HL-60 (cell line): Measurements from ENCODE around the gene CHST11.

Experiments
- DNase-seq, 2 experiments: peaks; one replicate each; pipeline ENCODE4 v3.0.0-alpha.2; 2010 to 2020; ENCODE audit warnings: low read depth in 1 of 2, low spot score in 1 of 2
- H3K27ac ChIP-seq: fragments of 250-450 bp; sonication (Bioruptor Pico); replicated peaks from 2 replicates; pipeline ENCODE4 v1.5.1; 2020; ENCODE audit warnings: mild to moderate bottlenecking, moderate library complexity
- H3K27me3 ChIP-seq: fragments of 250-450 bp; sonication (Bioruptor Pico); 2 replicates; pipeline ENCODE4 v1.5.1; 2021; ENCODE audit warnings: mild to moderate bottlenecking, moderate library complexity; ENCODE audit not compliant: insufficient read depth, poor library complexity, severe bottlenecking
- H3K4me3 ChIP-seq: replicated peaks from 2 replicates; pipeline ENCODE4 v1.5.1; 2011; ENCODE audit warnings: mild to moderate bottlenecking, control low read depth, low read length; ENCODE audit not compliant: insufficient read depth
- GABPA ChIP-seq: IDR thresholded peaks from 2 replicates; pipeline ENCODE4 v1.6.1; 2012; ENCODE audit warnings: low read depth
- POLR2AphosphoS5 ChIP-seq: IDR thresholded peaks from 2 replicates; pipeline ENCODE4 v1.6.1; 2012; ENCODE audit warnings: low read depth
- SPI1 ChIP-seq: IDR thresholded peaks from 2 replicates; pipeline ENCODE4 v1.6.1; 2012; ENCODE audit warnings: low read depth, mild to moderate bottlenecking, borderline replicate concordance
- TF ChIP-seq, protein P1 (sequence below): IDR thresholded peaks from 2 replicates; pipeline ENCODE4 v1.6.1; 2012; ENCODE audit warnings: low read depth; ENCODE audit not compliant: insufficient replicate concordance
- TF ChIP-seq, protein P2 (sequence below): IDR thresholded peaks from one replicate; pipeline ENCODE4 v1.5.1; 2011; ENCODE audit warnings: low read length, control low read depth, inconsistent platforms; ENCODE audit not compliant: insufficient read depth

CHST11 gene

DNA sequence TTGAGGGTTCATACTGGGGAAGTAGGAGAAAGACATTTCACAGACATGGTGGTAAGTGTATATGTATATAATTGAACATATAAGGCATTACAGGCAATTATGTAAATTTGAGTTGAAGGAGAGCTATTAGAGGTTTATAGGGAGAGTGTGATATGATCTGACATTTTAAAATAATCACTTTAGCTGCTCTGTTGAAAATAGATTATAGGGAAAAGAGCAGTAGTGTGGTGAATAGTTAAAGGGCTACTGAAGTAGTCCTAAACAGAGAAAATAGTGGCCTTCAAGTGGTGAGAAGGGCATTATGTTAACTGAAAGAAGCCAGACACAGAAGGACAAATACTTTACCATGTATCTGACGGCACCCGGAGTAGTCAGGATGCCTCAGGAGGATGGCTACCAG, 267.1 kb downstream of the CHST11 start:
- no peak overlapping the region for H3K27ac ChIP-seq
- H3K4me3 ChIP-seq: no peak overlapping the region
- no peak for DNase-seq
- TF ChIP-seq, protein P1, sequence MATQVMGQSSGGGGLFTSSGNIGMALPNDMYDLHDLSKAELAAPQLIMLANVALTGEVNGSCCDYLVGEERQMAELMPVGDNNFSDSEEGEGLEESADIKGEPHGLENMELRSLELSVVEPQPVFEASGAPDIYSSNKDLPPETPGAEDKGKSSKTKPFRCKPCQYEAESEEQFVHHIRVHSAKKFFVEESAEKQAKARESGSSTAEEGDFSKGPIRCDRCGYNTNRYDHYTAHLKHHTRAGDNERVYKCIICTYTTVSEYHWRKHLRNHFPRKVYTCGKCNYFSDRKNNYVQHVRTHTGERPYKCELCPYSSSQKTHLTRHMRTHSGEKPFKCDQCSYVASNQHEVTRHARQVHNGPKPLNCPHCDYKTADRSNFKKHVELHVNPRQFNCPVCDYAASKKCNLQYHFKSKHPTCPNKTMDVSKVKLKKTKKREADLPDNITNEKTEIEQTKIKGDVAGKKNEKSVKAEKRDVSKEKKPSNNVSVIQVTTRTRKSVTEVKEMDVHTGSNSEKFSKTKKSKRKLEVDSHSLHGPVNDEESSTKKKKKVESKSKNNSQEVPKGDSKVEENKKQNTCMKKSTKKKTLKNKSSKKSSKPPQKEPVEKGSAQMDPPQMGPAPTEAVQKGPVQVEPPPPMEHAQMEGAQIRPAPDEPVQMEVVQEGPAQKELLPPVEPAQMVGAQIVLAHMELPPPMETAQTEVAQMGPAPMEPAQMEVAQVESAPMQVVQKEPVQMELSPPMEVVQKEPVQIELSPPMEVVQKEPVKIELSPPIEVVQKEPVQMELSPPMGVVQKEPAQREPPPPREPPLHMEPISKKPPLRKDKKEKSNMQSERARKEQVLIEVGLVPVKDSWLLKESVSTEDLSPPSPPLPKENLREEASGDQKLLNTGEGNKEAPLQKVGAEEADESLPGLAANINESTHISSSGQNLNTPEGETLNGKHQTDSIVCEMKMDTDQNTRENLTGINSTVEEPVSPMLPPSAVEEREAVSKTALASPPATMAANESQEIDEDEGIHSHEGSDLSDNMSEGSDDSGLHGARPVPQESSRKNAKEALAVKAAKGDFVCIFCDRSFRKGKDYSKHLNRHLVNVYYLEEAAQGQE: no peak
- TF ChIP-seq GABPA (no peak), POLR2AphosphoS5 (no peak), SPI1 (no peak)
- TF ChIP-seq, protein P2, sequence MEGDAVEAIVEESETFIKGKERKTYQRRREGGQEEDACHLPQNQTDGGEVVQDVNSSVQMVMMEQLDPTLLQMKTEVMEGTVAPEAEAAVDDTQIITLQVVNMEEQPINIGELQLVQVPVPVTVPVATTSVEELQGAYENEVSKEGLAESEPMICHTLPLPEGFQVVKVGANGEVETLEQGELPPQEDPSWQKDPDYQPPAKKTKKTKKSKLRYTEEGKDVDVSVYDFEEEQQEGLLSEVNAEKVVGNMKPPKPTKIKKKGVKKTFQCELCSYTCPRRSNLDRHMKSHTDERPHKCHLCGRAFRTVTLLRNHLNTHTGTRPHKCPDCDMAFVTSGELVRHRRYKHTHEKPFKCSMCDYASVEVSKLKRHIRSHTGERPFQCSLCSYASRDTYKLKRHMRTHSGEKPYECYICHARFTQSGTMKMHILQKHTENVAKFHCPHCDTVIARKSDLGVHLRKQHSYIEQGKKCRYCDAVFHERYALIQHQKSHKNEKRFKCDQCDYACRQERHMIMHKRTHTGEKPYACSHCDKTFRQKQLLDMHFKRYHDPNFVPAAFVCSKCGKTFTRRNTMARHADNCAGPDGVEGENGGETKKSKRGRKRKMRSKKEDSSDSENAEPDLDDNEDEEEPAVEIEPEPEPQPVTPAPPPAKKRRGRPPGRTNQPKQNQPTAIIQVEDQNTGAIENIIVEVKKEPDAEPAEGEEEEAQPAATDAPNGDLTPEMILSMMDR: no peak
- H3K27me3 ChIP-seq: no peaks in the 10 kb centered on the region

DNA sequence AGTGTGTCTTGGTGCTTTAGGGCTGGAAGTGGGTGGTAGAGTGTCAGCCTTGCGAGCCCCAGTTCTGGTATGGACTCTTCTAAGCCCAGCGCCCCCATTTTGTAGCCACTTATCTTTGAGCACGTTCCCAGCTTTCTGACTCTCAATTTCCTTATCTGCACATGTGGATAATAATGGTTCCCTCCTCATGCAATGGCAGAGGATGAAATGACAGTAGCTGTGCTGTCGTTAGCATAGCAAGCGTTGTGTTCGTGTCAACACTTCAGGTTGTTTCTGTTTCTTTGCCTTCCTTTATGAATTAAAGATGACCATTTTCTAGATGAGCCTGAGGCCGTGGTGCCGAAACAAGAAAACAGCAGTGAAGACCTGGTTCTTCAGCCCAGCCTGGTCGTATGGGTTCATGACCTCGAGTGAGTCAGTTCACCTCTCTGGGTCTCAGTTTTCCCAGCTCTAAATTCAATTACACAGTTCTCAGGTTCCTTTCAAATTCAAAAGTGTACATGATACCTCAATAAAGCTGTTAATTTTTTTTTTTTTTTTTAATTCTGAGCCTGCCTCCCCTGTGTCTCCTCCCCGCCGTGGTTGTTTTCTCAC, 268.3 kb downstream of the CHST11 start:
- no peak for TF ChIP-seq SPI1
- no peak for TF ChIP-seq POLR2AphosphoS5
- TF ChIP-seq, protein P2: no peak
- TF ChIP-seq GABPA: no peak
- no peak for DNase-seq
- Histone ChIP-seq H3K27ac (no peak overlapping the region), H3K27me3 (no peaks in the 10 kb centered on the region), H3K4me3 (no peak overlapping the region)

DNA sequence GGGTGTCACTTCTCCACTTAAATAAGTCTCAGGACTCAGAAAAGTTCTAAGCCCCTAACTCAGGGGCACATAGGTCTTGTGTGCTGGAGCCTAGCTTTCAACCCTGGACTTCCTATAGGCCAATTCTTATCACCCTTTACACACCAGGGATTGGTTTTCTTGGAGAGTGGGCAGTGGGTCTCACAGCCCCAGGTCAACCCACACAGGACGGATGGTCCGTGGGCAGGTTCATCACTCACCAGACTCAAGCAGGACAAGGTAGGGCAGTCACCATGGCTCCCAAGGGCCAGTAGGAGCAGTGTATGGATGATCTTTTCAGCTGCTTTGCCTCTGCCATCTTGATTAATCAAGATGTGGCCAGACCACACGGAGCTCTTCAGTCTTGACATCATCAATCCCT, 268.9 kb downstream of the CHST11 start:
- Histone ChIP-seq H3K27me3 (no peaks in the 10 kb centered on the region), H3K27ac (no peak overlapping the region), H3K4me3 (no peak overlapping the region)
- TF ChIP-seq GABPA (no peak), SPI1 (no peak), POLR2AphosphoS5 (no peak)
- TF ChIP-seq, protein P2: no peak
- TF ChIP-seq, protein P1: no peak
- no peak for DNase-seq
